PC-3 (cell line): ENCODE data around the gene BOD1L2. TPM values are rescaled to one million over a fixed set of nuclear protein-coding genes. Genes with fewer than 3 reads are reported as not detected.
A peak's percentile ranks its signal among the peaks of the same experiment; 100 is the strongest.

Source experiments
- ATAC-seq: fragments of 200-7000 bp; cut with Tn5 transposase; 2 replicates; pipeline ENCODE4 v1.9.1; 2020; ENCODE audit warnings: mild to moderate bottlenecking, moderate library complexity
- BruUV-seq: library from RNA; stranded (reverse); fragments of 400-500 nt; replicated peaks from 2 replicates; lab custom pipeline; 2021; lab: Mats Ljungman, UMichigan
- CTCF ChIA-PET: fragments of 300-600 bp; sonication (Branson Sonifier 250); formaldehyde crosslinking; loops from one replicate; lab custom pipeline; 2022; ENCODE audit warnings: antibody characterized with exemption; lab: Charles Lee
- POLR2A ChIA-PET: fragments of 300-600 bp; sonication (Branson Sonifier 250); formaldehyde crosslinking; loops from one replicate; lab custom pipeline; 2022; ENCODE audit warnings: antibody characterized with exemption; ENCODE audit not compliant: unreplicated experiment; lab: Charles Lee
- DNase-seq: peaks from one replicate; pipeline ENCODE4 v3.0.0-alpha.2; 2015
- H2AFZ ChIP-seq: fragments of 300-600 bp; sonication (generic); 2 replicates; pipeline ENCODE4 v1.6.0; 2016; ENCODE audit warnings: antibody characterized with exemption, low read length
- H3F3A ChIP-seq: fragments of 300-600 bp; sonication (generic); one replicate; pipeline ENCODE4 v1.6.0; 2017; ENCODE audit warnings: antibody characterized with exemption, low read length, control low read depth, mild to moderate bottlenecking; ENCODE audit not compliant: unreplicated experiment
- H3K27ac ChIP-seq: fragments of 300-600 bp; sonication (generic); 2 replicates; pipeline ENCODE4 v1.5.1; 2016; ENCODE audit warnings: mild to moderate bottlenecking, low read length
- H3K27me3 ChIP-seq: fragments of 300-600 bp; sonication (generic); 2 replicates; pipeline ENCODE4 v1.6.1; 2016; ENCODE audit warnings: low read length, mixed read lengths
- H3K36me3 ChIP-seq: fragments of 300-600 bp; sonication (generic); 2 replicates; pipeline ENCODE4 v1.6.1; 2016; ENCODE audit warnings: low read depth, mixed run types, low read length, mixed read lengths
- H3K4me1 ChIP-seq: fragments of 300-600 bp; sonication (generic); 2 replicates; pipeline ENCODE4 v1.5.1; 2016; ENCODE audit warnings: low read length; ENCODE audit not compliant: insufficient read depth
- H3K4me2 ChIP-seq: fragments of 300-600 bp; sonication (generic); 2 replicates; pipeline ENCODE4 v1.6.0; 2016; ENCODE audit warnings: low read length
- H3K4me3 ChIP-seq: fragments of 300-600 bp; sonication (generic); 2 replicates; pipeline ENCODE4 v1.5.1; 2016; ENCODE audit warnings: mild to moderate bottlenecking, low read length, mixed read lengths
- H3K79me2 ChIP-seq: fragments of 300-600 bp; sonication (generic); 2 replicates; pipeline ENCODE4 v1.6.1; 2017; ENCODE audit warnings: low read length, mixed read lengths
- H3K9ac ChIP-seq: fragments of 300-600 bp; sonication (generic); 2 replicates; pipeline ENCODE4 v1.6.0; 2016; ENCODE audit warnings: mild to moderate bottlenecking, low read length
- H3K9me2 ChIP-seq: fragments of 300-600 bp; sonication (generic); replicated peaks from 2 replicates; pipeline ENCODE4 v1.6.1; 2016; ENCODE audit warnings: mixed run types, low read length, mixed read lengths
- H3K9me3 ChIP-seq: fragments of 300-600 bp; sonication (generic); 2 replicates; pipeline ENCODE4 v1.6.1; 2016; ENCODE audit warnings: low read length, mixed read lengths
- H4K20me1 ChIP-seq: fragments of 300-600 bp; sonication (generic); 2 replicates; pipeline ENCODE4 v1.6.1; 2016; ENCODE audit warnings: low read length, mixed read lengths
- EZH2 ChIP-seq: fragments of 300-600 bp; sonication (generic); IDR thresholded peaks from one replicate; pipeline ENCODE4 v1.6.1; 2017; ENCODE audit warnings: antibody characterized with exemption, mild to moderate bottlenecking, low read length; ENCODE audit not compliant: unreplicated experiment
- EZH2phosphoT487 ChIP-seq: fragments of 300-600 bp; sonication (generic); IDR thresholded peaks from 2 replicates; pipeline ENCODE4 v1.6.1; 2018; ENCODE audit warnings: mild to moderate bottlenecking, antibody characterized with exemption, low read length, borderline replicate concordance
- intact Hi-C: fragments of 100-400 bp; cut with micrococcal nuclease; formaldehyde crosslinking; loops from 2 replicates; pipeline ENCODE4 v1.9.0; 2023
- total RNA-seq: library from RNA; depleted of rRNA; stranded (reverse); fragments of >200 nt; gene quantifications from 2 replicates; pipeline ENCODE4 v1.2.3, GENCODE V29; 2014
- TF ChIP-seq, protein P1 (sequence below): fragments of 300-600 bp; sonication (generic); conservative IDR thresholded peaks from 2 replicates; pipeline ENCODE4 v1.5.1; 2017; ENCODE audit warnings: antibody characterized with exemption, low read depth, mild to moderate bottlenecking, low read length

Gene BOD1L2
- total RNA-seq, 1 experiment from 2014 or later: not detected

DNA sequence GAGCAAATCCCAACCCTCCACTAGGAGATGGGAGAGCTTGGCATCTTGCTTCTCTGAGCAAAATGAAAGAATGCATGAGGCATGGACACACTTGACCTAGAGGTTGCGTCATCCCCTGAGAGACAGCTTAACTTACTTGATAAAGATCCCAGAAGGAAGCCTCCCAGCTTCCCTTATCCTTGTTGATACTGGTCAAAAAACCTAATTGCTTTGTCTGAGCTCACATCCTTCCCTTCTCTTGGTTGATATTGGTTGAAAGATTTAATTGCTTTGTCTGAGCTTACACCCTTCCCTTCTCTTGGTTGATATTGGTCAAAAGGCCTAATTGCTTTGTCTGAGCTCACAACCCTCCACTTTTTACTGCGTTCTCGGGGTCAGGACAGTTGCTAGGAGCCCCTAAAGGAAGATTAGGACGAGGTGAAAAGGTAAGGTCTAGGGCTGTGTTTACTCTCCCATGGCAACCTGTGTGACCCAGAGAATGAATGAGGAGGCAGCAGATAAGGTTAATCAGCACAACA is 12.2 kb upstream of the BOD1L2 start:
- H3K79me2 ChIP-seq: no peaks in the 10 kb centered on the region

DNA sequence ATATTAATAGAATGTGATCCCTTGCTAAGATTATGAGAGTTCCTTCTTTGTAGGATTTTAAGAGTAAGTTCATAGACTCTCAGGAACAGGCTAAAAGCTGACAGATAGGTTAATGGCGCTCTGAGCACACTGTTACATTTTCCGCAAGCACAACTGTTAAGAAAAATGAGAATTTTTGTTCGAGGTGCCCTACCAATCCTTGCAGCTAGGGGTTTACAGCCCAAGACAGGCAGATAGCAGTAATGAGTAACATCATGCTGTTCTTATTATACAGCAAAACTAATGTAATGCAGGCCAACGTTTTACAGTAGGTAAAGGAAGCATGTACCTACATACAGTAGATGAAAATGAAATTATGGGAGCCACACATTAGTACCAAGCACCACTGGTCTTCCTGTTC is 11.2 kb upstream of the BOD1L2 start:
- intact Hi-C loops: no loop called here
- DNase-seq (peak; percentile 3), ATAC-seq (no peak)
- Histone ChIP-seq H3K79me2 (no peaks in the 10 kb centered on the region), H3K9me3 (no peaks in the 10 kb centered on the region), H2AFZ (no peak overlapping the region), H3K27ac (no peak overlapping the region), H3K27me3 (peaks cover 59% of the 10 kb centered on the region), H3K4me3 (no peak overlapping the region), H3F3A (no peaks in the 10 kb centered on the region), H3K4me1 (no peaks in the 10 kb centered on the region), H3K4me2 (no peak overlapping the region), H3K36me3 (no peaks in the 10 kb centered on the region), H4K20me1 (no peaks in the 10 kb centered on the region), H3K9ac (no peak overlapping the region), H3K9me2 (no peaks in the 10 kb centered on the region)
- ChIA-PET POLR2A (no interaction called here), CTCF (no interaction called here)
- TF ChIP-seq EZH2phosphoT487: no peak
- TF ChIP-seq, protein P1, sequence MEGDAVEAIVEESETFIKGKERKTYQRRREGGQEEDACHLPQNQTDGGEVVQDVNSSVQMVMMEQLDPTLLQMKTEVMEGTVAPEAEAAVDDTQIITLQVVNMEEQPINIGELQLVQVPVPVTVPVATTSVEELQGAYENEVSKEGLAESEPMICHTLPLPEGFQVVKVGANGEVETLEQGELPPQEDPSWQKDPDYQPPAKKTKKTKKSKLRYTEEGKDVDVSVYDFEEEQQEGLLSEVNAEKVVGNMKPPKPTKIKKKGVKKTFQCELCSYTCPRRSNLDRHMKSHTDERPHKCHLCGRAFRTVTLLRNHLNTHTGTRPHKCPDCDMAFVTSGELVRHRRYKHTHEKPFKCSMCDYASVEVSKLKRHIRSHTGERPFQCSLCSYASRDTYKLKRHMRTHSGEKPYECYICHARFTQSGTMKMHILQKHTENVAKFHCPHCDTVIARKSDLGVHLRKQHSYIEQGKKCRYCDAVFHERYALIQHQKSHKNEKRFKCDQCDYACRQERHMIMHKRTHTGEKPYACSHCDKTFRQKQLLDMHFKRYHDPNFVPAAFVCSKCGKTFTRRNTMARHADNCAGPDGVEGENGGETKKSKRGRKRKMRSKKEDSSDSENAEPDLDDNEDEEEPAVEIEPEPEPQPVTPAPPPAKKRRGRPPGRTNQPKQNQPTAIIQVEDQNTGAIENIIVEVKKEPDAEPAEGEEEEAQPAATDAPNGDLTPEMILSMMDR: peak; percentile 31; the same call in 1 of the 2 replicates
- BruUV-seq: no TSS peak

More for the DNA sequence above, 12.2 kb upstream of the BOD1L2 start:
- POLR2A ChIA-PET: no interaction called here
- Histone ChIP-seq H3K9me2 (no peaks in the 10 kb centered on the region), H3K9me3 (no peaks in the 10 kb centered on the region), H4K20me1 (no peaks in the 10 kb centered on the region), H3K4me3 (no peak overlapping the region), H3K4me2 (no peak overlapping the region), H3K27me3 (peaks cover 59% of the 10 kb centered on the region), H3K4me1 (no peaks in the 10 kb centered on the region), H3K27ac (no peak overlapping the region), H3K9ac (no peak overlapping the region), H3F3A (no peaks in the 10 kb centered on the region), H2AFZ (no peak overlapping the region), H3K36me3 (no peaks in the 10 kb centered on the region)
- no peak for ATAC-seq
- no TSS peak for BruUV-seq
- intact Hi-C loops: no loop called here
- CTCF ChIA-PET: interaction anchor here (0.7 kb wide), 1 partner anchor 25 kb away, joined by 3 read pairs; no protein-coding TSS in a partner anchor
- no peak for DNase-seq
- TF ChIP-seq, protein P1: no peak
- TF ChIP-seq EZH2phosphoT487: no peak
- no peak for TF ChIP-seq EZH2

DNA sequence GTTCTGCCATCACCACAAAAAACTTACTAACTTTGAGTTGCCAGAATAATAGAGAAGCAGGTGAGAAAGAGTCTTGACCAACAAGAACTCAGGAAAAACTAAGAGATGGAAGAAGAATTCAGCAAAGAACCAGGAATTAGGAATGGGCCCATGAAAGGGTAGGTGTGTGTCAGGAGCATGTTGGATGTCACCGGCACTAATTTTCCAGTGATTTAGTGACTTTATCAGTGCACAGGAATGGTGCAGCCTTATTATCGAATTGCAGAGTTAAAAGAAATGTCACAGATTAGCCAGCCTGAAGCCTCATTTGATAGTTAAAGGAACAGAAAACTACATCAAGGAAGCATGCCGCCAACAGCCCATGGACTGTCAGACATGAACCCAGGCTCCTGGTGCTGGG is 9.0 kb upstream of the BOD1L2 start:
- DNase-seq (no peak), ATAC-seq (no peak)
- no peak overlapping the region for H3K4me2 ChIP-seq
- no TSS peak for BruUV-seq
- peaks cover 44% of the 10 kb centered on the region for H3K27me3 ChIP-seq
- no peaks in the 10 kb centered on the region for H3K79me2 ChIP-seq
- intact Hi-C loops: no loop called here
- H3K9me2 ChIP-seq: no peaks in the 10 kb centered on the region
- CTCF ChIA-PET: no interaction called here
- no peak overlapping the region for H3K9ac ChIP-seq
- no peak overlapping the region for H3K4me3 ChIP-seq
- POLR2A ChIA-PET: no interaction called here
- no peak overlapping the region for H2AFZ ChIP-seq
- no peaks in the 10 kb centered on the region for H4K20me1 ChIP-seq
- no peaks in the 10 kb centered on the region for H3K36me3 ChIP-seq
- no peaks in the 10 kb centered on the region for H3F3A ChIP-seq
- H3K27ac ChIP-seq: no peak overlapping the region
- H3K4me1 ChIP-seq: no peaks in the 10 kb centered on the region
- no peaks in the 10 kb centered on the region for H3K9me3 ChIP-seq
- TF ChIP-seq EZH2phosphoT487: no peak
- TF ChIP-seq, protein P1: no peak
- no peak for TF ChIP-seq EZH2
